ENCODE measurements around the gene IZUMO4. TPM values are rescaled to one million over a fixed set of nuclear protein-coding genes. Genes with fewer than 3 reads are reported as not detected.
A peak's percentile ranks its signal among the peaks of the same experiment; 100 is the strongest.
"Not testable (repeated sequence)": the region's sequence is repeated elsewhere in the genome, so short reads cannot be mapped to it uniquely, and the experiment has no call there.

The IZUMO4 gene
- total RNA-seq, 1 donor from 2014 or later: 8.2 TPM

- DNase-seq (ENCODE audit: low read depth): no peak
Observed at GRCh38 chr19:2080336-2080988, 16.3 kb upstream of the IZUMO4 start.

GRCh38 chr19:2081873-2082810, 14.6 kb upstream of the IZUMO4 start:
- no peak for DNase-seq (ENCODE audit: low read depth)

- no peak for DNase-seq (ENCODE audit: low read depth)
Observed at GRCh38 chr19:2083174-2083854, 13.4 kb upstream of the IZUMO4 start.

GRCh38 chr19:2084993-2085720, 11.6 kb upstream of the IZUMO4 start:
- no peak for DNase-seq (ENCODE audit: low read depth)

GRCh38 chr19:2086695-2087620, 9.8 kb upstream of the IZUMO4 start:
- DNase-seq (ENCODE audit: low read depth): not testable (repeated sequence)

- no peak for DNase-seq (ENCODE audit: low read depth)
Observed at GRCh38 chr19:2087621-2088100, 9.1 kb upstream of the IZUMO4 start.

- DNase-seq (ENCODE audit: low read depth): no peak
Observed at GRCh38 chr19:2089001-2089711, 7.6 kb upstream of the IZUMO4 start.

GRCh38 chr19:2089727-2090053, 7.0 kb upstream of the IZUMO4 start:
- no peak for DNase-seq (ENCODE audit: low read depth)

- not testable (repeated sequence) for DNase-seq (ENCODE audit: low read depth)
Observed at GRCh38 chr19:2091926-2092525, 4.7 kb upstream of the IZUMO4 start.

- DNase-seq (ENCODE audit: low read depth): peak; percentile 93
Observed at GRCh38 chr19:2096034-2096479, 658 bp upstream of the IZUMO4 start, which contains the start of gene MOB3A. MOB3A (minus strand) TSS chr19:2096326; CDS start chr19:2078560, 17,766 bp downstream.

GRCh38 chr19:2097203-2097885, 629 bp downstream of the IZUMO4 start:
- DNase-seq (ENCODE audit: low read depth): no peak

GRCh38 chr19:2097886-2098327, 1.2 kb downstream of the IZUMO4 start:
- DNase-seq (ENCODE audit: low read depth): no peak

GRCh38 chr19:2099054-2099501, 2.4 kb downstream of the IZUMO4 start:
- no peak for DNase-seq (ENCODE audit: low read depth)

- DNase-seq (ENCODE audit: low read depth): no peak
Observed at GRCh38 chr19:2099937-2100718, 3.4 kb downstream of the IZUMO4 start.

- DNase-seq (ENCODE audit: low read depth): no peak
Observed at GRCh38 chr19:2100719-2101061, 4.0 kb downstream of the IZUMO4 start.

- DNase-seq (ENCODE audit: low read depth): no peak
Observed at GRCh38 chr19:2101417-2102335, 5.0 kb downstream of the IZUMO4 start.

Measured in myocyte (in vitro differentiated cells).